ENCODE data around the gene CD177.
"Not testable (repeated sequence)": the region's sequence is repeated elsewhere in the genome, so short reads cannot be mapped to it uniquely, and the experiment has no call there.

CD177 gene

DNA sequence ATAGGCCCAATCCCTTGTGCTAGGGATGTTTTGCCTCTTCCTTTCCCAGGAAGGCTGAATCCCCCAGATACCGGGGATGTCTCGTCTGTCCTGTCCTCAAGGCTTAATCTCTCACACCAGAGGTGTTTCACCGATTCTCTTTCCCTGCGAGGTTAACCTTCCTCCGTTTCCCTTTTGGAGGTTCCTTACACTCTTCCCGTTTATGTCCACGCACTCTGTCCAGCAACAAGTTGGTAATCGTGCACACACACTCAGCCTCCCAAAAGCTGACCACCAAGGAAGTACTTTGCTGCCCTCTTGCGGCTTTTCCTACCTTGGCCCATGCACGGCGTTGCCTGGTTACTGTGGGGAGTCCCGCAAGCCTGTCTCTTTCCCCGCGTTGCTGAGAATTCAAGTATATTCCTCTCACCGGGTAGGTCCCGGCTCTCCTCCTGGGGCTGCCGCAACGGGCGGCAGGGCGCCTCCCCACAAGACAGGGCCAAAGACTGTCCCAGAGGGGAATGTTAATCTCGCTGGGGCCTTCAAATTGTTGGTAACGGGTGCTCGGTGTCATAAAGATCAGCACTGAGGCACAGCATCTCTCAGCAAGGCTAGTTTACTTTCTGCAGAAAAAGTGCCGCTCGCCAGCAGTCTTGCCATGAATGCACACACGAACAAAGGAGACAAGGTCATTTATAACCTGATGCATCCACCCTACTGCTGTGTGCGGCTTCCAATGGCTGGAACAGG is 36.7 kb upstream of the CD177 start:
- Histone ChIP-seq H4K20me1 (no peaks in the 10 kb centered on the region), H3K36me3 (no peaks in the 10 kb centered on the region), H3K27ac (no peak overlapping the region), H3K4me2 (no peak overlapping the region), H3K9ac (no peak overlapping the region), H3K27me3 (no peaks in the 10 kb centered on the region), H3K4me1 (peaks cover 6% of the 10 kb centered on the region; the same call in 1 of the 2 replicates), H3K4me3 (no peak overlapping the region), H3K9me3 (peaks cover 4% of the 10 kb centered on the region; the same call in 1 of the 2 replicates)
- TF ChIP-seq Cebpa-rat (IDR thresholded peaks at IDR 0.05), result no peak

DNA sequence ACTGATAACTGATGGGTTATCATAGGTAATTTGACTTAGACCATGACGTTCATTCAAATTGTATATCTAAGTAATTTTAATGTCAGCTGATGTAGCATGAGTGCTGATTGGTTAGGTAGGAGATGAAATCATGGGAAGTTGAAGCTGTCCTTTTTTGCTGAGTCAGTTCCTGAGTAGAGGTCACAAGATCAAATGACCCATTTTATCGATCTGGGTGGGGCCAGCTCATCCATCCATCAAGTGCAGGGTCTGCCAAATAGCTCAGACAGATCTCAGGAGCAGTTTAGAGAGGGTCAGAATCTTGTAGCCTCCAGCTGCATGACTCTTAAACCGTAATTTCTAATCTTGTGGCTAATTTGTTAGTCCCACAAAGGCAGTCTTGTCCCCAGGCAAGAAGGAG is 35.3 kb upstream of the CD177 start:
- H3K4me3 ChIP-seq, result no peak overlapping the region
- H3K27ac ChIP-seq, result no peak overlapping the region
- no peak overlapping the region for H3K4me2 ChIP-seq
- no peaks in the 10 kb centered on the region for H3K27me3 ChIP-seq
- H3K9me3 ChIP-seq, result peaks cover 4% of the 10 kb centered on the region; the same call in 1 of the 2 replicates
- no peaks in the 10 kb centered on the region for H3K36me3 ChIP-seq
- peaks cover 6% of the 10 kb centered on the region; the same call in 1 of the 2 replicates for H3K4me1 ChIP-seq
- H3K9ac ChIP-seq, result no peak overlapping the region
- no peaks in the 10 kb centered on the region for H4K20me1 ChIP-seq
- TF ChIP-seq Cebpa-rat (IDR thresholded peaks at IDR 0.05), result no peak

DNA sequence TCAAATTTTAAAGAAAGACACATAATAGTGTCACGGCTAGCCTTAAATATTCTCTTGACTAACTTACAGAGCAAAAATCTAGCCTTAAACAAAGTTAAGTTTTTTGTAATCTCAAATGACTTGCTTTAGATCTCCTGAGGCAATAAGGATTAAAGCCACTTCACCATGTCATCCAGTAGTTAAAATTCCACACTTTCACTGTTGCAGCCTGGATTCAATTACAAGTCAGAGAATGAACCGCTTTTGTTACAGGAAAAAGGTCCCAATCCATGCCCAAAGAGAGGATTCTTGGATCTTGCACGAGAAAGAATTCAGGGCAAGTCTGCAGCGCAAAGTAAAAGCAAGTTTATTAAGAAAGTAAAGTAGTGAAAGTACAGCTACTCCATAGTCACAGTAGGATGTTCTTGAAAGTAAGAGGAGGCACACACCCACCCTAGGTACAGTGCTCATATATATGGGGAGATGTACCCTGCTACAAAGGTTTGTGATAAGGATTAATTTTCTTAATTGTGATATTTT is 34.6 kb upstream of the CD177 start:
- Histone ChIP-seq H3K27me3 (no peaks in the 10 kb centered on the region), H3K27ac (no peak overlapping the region), H3K4me2 (no peak overlapping the region), H3K36me3 (no peaks in the 10 kb centered on the region), H3K9me3 (peaks cover 4% of the 10 kb centered on the region; the same call in 1 of the 2 replicates), H4K20me1 (no peaks in the 10 kb centered on the region), H3K9ac (no peak overlapping the region), H3K4me1 (peaks cover 6% of the 10 kb centered on the region; the same call in 1 of the 2 replicates), H3K4me3 (no peak overlapping the region)
- TF ChIP-seq Cebpa-rat (IDR thresholded peaks at IDR 0.05), result no peak

DNA sequence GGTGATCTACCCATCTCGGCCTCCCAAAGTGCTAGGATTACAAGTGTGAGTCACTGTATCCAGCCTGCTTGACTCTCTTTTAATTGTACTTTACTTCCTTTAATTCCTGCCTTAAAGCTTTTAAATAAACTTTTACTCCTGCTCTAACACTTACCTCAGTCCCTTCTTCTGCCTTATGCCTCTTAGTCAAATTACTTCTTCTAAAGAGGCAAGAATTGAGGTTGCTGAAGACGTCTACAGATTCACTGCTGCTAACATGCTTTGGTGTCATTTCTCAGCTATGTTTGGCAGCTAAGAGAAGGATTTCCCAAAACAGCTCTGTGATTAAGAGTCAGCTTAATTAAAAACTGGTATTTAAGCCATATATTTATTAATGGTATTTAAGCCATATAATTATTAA is 32.9 kb upstream of the CD177 start:
- no peak overlapping the region for H3K4me3 ChIP-seq
- no peak overlapping the region for H3K27ac ChIP-seq
- TF ChIP-seq Cebpa-rat (IDR thresholded peaks at IDR 0.05), result no peak
- H3K36me3 ChIP-seq, result no peaks in the 10 kb centered on the region
- peaks cover 4% of the 10 kb centered on the region; the same call in 1 of the 2 replicates for H3K9me3 ChIP-seq
- no peaks in the 10 kb centered on the region for H3K27me3 ChIP-seq
- H4K20me1 ChIP-seq, result no peaks in the 10 kb centered on the region
- no peak overlapping the region for H3K9ac ChIP-seq
- H3K4me1 ChIP-seq, result peaks cover 6% of the 10 kb centered on the region; the same call in 1 of the 2 replicates
- H3K4me2 ChIP-seq, result no peak overlapping the region

DNA sequence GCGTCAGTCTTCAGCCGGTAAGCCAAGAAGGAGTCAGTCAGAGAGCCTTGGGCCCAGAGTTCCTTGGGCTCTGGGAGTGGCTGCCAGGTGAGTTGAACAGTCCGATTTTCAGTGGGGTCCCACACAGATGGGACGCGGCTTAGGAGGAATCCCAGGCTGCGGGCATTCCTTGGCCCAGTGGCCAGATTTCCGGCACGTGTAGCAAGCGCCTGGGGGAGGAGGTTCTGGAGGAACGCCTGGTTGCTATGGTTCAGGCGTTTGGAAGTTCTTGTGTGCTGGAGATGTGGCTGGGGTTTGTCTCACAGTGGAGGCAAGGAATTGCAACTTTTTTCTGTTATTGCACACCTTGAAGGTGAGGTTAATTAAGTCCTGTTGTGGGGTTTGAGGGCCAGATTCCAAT is 26.7 kb upstream of the CD177 start:
- not testable (repeated sequence) for H4K20me1 ChIP-seq, H3K4me1 ChIP-seq, H3K9ac ChIP-seq, H3K4me3 ChIP-seq, H3K27ac ChIP-seq, H3K27me3 ChIP-seq, H3K4me2 ChIP-seq, H3K9me3 ChIP-seq, H3K36me3 ChIP-seq

DNA sequence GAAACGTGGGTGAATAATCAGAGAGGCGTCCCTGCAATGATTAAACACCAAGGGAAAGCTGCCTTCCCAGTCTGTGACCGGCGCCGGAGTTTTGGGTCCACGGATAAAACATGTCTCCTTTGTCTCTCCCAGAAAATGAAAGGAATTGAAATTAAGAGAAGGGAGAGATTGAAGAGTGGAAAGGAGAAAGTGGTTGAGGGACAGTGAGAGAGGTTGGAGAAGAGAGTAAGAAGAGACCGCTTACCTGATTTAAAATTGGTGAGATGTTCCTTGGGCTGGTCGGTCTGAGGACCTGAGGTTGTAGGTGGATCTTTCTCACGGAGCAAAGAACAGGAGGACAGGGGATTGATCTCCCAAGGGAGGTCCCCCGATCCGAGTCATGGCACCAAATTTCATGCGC is 24.9 kb upstream of the CD177 start:
- H3K36me3 ChIP-seq, H3K9me3 ChIP-seq, H3K27me3 ChIP-seq, H4K20me1 ChIP-seq, H3K4me2 ChIP-seq, H3K9ac ChIP-seq, H3K27ac ChIP-seq, H3K4me1 ChIP-seq, H3K4me3 ChIP-seq: not testable (repeated sequence)

DNA sequence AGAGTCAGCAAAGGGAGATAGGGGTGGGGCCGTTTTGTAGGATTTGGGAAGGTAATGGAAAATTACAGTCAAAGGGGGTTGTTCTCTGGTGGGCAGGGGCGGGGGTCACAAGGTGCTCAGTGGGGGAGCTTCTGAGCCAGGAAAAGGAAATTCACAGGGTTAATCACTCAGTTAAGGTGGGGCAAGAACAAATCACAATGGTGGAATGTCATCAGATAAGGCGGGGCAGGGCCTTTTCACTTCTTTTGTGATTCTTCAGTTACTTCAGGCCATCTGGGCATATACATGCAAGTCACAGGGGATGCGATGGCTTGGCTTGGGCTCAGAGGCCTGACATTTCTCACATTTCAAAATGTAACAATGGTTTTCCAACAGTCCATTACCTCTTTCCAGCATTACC is 24.4 kb upstream of the CD177 start:
- H3K4me1 ChIP-seq, H3K4me3 ChIP-seq, H3K4me2 ChIP-seq: not testable (repeated sequence)

DNA sequence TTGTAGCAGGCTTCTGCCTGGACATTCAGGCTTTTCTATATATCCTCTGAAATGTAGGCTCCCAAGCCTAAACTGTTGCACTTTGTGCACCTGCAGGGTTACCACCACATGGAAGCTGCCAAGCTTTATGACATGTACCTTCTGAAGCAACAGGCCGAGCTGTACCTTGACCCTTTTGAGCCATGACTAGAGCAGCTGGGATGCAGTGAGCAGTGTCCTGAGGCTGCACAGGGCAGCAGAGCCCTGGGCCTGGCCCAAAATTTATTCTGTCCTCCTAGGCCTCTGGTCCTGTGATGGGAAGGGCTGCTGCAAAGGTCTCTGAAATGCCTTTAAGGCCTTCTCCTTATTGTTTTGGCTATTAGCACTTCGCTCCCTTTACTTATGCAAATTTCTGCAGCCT is 23.5 kb upstream of the CD177 start:
- no peak for TF ChIP-seq Cebpa-rat (IDR thresholded peaks at IDR 0.05)
- no peaks in the 10 kb centered on the region for H3K27me3 ChIP-seq
- no peak overlapping the region for H3K9ac ChIP-seq
- no peak overlapping the region for H3K4me2 ChIP-seq
- no peaks in the 10 kb centered on the region for H4K20me1 ChIP-seq
- H3K36me3 ChIP-seq, result no peaks in the 10 kb centered on the region
- no peak overlapping the region for H3K4me3 ChIP-seq
- H3K9me3 ChIP-seq, result 0 out of 2 replicates have a peak, but pooled peaks cover 5% of the 10 kb centered on the region
- H3K4me1 ChIP-seq, result no peaks in the 10 kb centered on the region
- no peak overlapping the region for H3K27ac ChIP-seq

More for the DNA sequence above, 24.4 kb upstream of the CD177 start:
- H3K9me3 ChIP-seq, H3K27me3 ChIP-seq, H3K36me3 ChIP-seq, H4K20me1 ChIP-seq, H3K9ac ChIP-seq, H3K27ac ChIP-seq: not testable (repeated sequence)

DNA sequence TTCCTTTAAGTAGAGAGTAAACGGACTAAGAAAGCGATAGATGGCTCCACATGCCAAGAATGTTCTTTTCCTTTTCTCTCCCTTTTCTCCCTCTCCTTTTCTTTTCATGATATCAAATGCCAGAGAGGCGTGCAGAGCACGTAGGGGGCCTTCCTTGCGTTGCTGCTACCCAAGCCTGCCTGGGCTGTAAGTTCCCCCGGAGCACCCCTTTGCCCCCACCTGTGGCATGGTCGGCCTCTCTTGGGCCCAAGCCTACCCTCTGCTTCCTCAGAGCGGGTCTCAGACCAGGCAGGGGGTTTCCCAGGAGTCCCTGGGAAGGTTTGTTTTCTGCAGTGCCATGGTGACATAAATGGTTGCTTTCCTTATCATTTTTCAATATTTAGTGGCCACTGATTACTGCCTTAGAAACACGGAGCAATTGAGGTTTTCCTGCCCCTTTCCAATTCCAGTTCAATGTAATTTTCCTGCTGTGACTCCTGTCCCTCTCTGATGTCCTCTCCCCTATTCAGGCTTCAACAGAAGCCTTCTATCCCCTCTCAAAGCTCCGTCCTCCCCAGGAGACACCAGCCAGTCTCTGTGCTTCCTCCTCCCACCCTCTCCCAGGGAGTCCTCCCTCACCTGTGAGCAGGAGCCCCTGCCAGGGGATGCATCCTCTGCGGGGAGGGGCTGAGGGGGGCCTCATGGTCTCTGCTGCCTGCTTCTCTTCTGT is 22.6 kb upstream of the CD177 start:
- Histone ChIP-seq H3K4me3 (no peak overlapping the region), H3K27ac (no peak overlapping the region), H3K27me3 (no peaks in the 10 kb centered on the region), H3K4me2 (no peak overlapping the region), H3K9me3 (0 out of 2 replicates have a peak, but pooled peaks cover 5% of the 10 kb centered on the region), H3K9ac (no peak overlapping the region), H3K4me1 (no peaks in the 10 kb centered on the region), H3K36me3 (no peaks in the 10 kb centered on the region), H4K20me1 (no peaks in the 10 kb centered on the region)
- TF ChIP-seq Cebpa-rat (IDR thresholded peaks at IDR 0.05), result no peak

DNA sequence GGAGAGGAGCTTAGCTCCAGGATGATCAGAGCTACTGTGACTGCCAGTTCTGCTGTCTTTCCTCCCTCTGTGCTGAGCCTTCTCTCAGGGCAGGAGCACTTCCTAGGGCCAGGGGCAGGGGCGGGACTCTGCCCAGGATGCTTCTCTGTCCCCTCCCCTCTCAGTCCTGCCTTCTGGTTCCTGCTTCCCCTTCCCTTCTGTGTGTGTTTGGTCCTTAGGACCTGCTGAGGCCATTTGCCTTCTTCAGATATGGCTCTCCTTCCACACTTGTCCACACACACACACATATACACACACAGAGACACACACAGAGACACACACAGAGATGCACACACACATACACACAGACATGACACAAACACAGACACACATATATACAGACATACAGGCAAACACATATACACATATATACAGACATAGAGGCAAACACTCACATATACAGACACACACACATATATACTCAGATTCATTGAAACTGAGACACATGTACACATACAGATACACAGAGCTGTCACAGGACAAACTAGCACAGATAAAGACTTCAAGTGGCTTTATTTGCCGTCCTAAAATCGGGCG is 22.0 kb upstream of the CD177 start:
- H3K4me1 ChIP-seq, result no peaks in the 10 kb centered on the region
- no peak for TF ChIP-seq Cebpa-rat (IDR thresholded peaks at IDR 0.05)
- H3K9ac ChIP-seq, result no peak overlapping the region
- 0 out of 2 replicates have a peak, but pooled peaks cover 5% of the 10 kb centered on the region for H3K9me3 ChIP-seq
- H3K27ac ChIP-seq, result no peak overlapping the region
- H3K4me3 ChIP-seq, result no peak overlapping the region
- no peaks in the 10 kb centered on the region for H4K20me1 ChIP-seq
- no peak overlapping the region for H3K4me2 ChIP-seq
- H3K27me3 ChIP-seq, result no peaks in the 10 kb centered on the region
- no peaks in the 10 kb centered on the region for H3K36me3 ChIP-seq
